Activated CD4-positive, alpha-beta T cell treated with anti-CD3 and anti-CD28 coated beads for 24 hours (primary cell): ENCODE data around the gene AAK1.

Experiments
- DNase-seq, 2 donors: peaks; one replicate each; pipeline ENCODE4 v3.0.0-alpha.2; 2020; ENCODE audit warnings: low read depth in 2 of 2

The AAK1 gene

DNA sequence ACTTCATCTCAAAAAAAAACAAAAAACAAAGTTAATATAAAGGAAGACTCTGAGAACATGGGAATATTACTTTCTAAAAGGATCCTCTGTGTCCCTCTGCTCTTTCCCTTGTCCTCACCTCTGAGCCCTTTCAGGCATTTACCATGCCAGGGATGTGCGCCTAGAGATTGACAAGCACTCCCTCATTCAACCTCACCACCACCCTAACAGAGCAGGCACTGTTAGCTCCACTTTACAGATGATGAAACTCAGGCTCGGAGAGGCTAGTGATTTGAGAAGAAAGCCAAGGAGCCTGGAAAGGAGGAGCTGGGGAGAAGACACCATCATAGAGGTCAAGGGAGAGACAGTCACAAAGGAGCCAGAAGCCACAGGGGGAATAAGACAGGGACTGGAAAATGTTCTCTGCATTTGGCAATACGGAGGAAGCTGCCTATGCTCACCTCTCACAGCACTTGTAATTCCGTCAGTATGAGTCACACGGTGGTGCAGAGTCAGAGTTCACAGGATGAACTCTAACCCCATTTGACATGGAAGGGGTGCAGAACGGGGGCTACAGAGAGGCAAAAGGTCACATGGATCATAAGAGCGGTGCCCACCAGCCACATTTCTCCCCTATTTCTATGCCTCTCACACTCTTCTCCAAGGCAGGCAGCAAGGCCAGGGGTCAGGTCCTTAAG lies 104.5 kb downstream of the AAK1 start:
- DNase-seq = no peak

DNA sequence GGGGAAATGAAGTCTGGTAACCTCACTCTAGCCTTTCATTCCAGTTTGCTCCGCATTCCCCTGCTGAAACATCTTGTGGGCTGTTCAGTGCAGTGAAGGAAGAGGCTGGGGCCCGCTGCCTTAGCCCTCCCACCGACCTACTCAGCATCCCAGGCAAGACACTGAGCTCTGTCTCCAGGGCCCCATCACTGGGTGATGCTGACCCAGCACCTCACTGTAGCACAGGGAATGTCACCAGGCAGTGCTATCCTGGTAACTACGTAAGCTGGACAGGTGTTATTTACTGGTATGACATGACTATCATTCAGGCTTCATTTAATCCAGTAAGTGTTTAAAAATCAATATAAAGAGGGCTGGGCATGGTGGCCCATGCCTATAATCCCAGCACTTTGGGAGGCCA lies 105.3 kb downstream of the AAK1 start:
- DNase-seq = no peak

- no peak for DNase-seq
These were observed 107.7 kb downstream of the AAK1 start for GRCh38 chr2:69535817-69536241.

DNA sequence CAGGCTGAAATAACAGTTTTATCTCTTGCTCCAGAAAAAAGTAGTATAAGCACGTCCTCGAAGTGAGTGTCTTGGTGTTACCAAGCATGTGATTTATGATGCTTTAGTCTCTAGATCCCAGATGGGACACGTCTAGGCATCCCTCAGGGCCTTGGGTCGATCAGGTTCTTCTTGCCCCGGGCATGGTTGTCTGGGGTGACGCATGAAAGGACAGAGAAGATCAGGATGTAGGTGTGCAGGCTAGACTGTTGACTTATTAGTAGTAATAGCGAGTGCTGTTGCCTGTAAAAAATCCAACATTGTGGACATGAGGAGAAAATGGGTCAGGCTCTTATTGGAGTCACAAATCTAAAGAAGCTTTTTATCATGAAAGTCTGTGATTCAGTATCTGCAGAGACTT lies 112.4 kb downstream of the AAK1 start:
- DNase-seq = no peak

DNA sequence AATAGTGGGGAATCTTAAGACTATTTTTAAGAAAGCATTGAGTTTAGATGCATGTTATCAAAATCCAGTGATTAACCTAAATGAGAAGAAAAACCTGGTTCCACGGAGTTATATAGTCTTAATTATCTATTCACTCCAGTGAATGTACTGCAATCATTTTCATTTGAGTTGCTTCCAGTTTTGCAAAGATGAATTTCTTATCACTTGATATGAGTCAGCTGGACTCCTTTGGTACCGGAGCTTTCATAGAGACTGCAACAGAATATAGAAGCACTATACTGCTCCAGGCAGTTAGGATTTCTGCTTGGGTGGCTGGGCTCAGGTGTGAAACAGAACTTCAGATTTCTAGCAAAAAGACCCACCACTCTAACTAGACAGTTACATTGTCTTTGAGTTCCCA lies 114.1 kb downstream of the AAK1 start:
- DNase-seq = no peak

DNA sequence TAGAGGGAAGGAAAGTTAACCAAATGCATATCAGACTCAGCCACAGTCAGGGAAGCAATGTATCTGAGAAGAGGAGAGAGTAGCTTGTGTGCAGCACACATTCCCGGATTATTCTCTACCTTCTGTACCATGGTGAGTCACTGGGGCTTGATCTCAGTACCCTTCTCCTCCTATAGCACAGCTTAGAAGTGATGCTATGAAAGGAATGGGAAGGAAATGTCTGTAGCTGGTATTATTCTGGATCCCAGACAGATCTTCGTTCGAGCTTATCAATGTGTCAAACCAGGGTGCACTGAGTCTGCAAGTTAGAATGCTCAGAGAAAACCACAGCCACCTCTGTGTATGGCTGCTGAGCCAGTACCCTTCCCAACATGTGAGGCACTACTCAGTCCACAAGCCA lies 118.3 kb downstream of the AAK1 start:
- DNase-seq = no peak

DNA sequence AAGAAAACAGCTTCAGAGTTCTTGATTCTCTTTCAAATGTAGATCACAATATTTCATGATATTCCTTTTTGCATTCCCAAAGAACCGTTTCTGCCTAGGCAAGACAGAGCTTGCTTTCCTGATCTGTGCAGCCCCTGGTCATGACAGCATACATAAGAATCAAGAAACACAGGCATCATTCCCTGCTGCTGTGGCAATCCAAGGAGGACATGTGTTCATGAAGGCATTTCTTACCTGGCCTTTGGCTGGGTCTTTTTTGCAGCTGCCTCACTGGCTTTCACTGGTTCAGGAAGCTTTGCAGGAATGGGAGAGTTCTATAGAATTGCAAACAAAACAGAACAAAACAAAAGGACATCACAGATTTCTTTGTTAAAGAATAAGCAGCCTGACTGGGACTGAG lies 118.7 kb downstream of the AAK1 start:
- DNase-seq = no peak

DNA sequence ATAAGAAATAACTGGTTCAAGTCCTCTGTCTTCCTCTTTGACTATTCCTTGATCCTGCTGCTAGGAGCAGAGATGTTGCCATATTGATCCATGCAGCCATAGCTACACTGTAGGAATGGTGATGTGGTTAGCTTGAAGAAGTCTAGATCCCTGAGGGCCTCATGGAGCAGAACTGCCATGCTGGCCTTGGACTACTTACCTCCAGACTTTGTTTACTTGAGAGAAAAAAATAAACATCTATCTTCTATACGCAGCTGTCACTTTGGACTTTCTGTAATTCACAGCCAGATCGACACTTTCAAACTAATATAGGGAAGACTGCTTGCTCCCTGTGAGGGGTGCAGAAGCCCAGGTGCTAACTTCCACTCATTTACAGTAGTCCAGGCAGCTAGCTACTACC lies 121.8 kb downstream of the AAK1 start:
- DNase-seq = no peak

- no peak for DNase-seq
These were observed 124.7 kb downstream of the AAK1 start for GRCh38 chr2:69518841-69519240.

DNA sequence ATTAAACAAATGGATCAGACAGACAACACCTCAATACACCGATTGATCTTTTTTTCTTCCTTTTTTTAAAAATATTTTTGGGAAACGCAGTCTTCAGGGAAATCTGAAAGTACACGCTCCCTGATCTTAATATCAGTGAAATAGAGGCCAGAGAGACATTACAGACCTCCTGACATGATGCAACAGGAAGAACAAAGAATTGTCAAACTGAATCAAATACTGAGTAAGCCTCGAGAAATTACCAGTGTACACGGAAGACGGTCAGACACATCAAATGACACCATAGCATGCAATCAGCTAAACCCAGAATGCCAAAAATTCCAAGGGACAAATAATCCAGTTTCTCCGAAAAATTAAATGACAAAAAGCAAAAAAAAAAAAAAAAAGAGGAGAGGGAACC lies 126.1 kb downstream of the AAK1 start:
- no peak for DNase-seq

DNA sequence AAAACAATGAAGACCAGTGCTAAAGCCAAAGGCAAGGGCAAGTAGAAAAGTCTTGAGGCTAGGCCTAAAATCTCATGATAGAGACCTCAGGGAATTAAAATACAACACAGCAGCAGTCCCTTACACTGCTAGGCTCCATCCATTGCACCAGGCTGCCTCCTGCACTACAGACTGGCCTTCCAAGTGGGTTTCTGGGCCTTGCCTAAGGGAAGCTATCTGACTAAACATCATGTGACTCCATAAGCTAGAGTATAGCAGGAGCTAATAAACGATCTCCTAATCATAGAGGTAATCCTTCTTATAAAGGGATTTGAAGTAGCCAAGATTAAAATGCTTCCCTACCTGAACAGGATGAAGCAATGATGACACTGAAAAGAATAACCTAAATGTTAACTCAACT lies 128.7 kb downstream of the AAK1 start:
- no peak for DNase-seq

GRCh38 chr2:69514406-69514805 lies 129.1 kb downstream of the AAK1 start:
- no peak for DNase-seq

DNA sequence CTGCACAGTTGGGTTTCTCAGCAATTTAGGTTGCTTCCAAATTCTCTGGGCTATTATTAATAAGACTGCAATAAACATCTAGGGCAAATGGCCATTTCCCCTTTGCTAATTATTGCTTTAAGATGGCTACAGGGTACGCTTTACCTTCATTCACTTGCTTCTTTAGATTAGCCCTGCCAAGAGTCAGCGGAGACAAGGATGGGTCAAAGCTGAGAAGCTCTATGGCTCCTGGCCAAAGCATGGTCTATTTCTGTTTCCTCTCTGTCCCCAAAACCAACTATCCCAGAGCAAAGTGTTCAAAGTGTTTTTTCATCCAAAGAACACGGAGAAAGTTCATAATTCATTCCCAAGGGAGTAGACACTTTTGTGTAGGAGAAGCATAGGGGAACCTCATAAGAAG lies 131.1 kb downstream of the AAK1 start:
- DNase-seq = no peak

DNA sequence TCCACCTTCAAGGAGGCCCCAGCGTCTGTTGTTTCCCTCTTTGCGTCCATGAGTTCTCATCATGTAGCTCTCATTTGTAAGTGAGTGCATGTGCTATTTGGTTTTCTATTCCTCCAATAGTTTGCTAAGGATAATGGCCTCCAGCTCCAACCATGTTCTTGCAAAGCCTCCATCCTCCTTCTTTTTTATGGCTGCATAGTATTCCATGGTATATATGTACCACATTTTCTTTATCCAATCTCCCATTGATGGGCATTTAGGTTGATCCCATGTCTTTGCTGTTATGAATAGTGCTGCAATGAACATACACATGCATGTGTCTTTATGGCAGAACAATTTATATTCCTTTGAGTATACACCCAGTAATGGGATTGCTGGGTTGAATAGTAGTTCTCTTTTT lies 133.3 kb downstream of the AAK1 start:
- no peak for DNase-seq

GRCh38 chr2:69509750-69510140 lies 133.8 kb downstream of the AAK1 start:
- DNase-seq = no peak

- DNase-seq = no peak
These were observed 134.4 kb downstream of the AAK1 start for GRCh38 chr2:69509011-69509749.

DNA sequence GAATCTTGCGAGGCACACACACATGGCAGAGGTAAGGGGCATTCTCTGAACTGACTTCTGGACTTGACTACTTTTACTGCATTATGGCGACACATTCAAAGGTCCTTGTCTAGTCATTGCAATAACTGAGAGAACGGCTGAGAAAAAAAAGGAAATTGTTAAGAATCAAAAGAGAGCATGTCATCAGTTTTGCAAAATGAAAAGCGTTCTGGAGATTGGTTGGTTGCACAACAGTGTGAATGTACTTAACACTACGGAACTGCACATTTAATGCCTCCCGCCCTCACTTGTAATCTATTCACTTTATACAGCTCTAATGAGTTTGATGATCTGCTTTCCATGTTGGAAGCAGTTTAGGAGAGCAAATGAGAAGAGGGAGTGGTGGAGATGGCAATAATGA lies 137.8 kb downstream of the AAK1 start:
- no peak for DNase-seq

DNA sequence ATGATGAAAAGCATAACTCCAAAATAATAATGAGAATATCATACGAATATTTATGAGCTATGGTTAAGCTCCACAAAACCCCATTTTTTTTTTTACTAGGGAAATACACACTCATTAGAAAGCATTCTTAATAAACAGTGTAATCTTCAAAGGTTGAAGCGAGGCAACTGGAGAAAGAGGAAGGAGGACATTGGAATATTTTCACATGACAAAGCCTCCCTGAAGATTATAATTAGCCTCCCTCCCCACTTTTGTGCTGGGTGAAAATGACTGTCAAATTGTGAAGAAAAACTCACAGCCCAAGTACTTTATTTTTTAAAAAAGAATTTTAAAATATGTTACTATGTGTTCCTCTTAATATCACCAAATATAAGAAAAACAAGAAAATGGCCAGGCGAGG lies 142.2 kb downstream of the AAK1 start:
- no peak for DNase-seq

- no peak for DNase-seq
These were observed 143.6 kb downstream of the AAK1 start for GRCh38 chr2:69499966-69500365.

DNA sequence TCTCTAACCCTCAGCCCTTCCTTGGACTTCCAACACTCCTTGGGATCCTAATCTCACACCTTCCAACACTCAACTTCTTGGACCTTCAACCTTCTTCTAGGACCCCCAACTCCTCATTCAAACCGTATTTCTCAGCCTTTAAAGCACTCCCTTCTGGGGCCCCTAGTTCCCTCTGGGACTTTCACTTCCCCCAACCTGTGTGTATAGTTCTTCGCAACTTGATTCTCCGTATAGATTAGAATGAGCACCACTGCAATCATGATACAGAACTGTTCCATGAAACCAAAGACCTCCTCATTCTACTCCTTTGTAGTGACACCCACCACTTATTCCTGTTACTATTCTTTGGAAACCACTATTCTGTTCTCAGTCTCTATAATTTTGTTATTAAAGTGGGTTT lies 144.3 kb downstream of the AAK1 start:
- DNase-seq = no peak

GRCh38 chr2:69495861-69496260 lies 147.7 kb downstream of the AAK1 start:
- no peak for DNase-seq

DNA sequence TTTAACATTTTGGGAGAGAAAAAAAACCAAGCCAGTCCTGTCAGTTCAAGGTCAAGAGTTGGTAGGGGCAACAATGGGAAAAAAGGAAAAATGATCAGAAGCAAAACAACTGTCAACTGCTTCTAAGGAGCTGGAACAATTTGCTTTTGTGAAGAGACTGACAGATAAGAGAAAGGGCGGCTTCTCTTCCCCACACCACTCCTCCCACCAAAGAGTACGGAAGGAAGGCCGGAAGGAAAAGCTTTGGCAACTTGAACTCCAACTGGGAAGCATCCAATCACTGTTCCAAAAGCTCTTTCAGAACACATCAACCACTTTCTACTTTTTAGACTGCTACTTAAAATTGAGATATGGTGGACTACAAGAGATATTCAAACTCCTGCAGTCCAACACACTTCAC lies 148.5 kb downstream of the AAK1 start:
- no peak for DNase-seq

GRCh38 chr2:69494126-69494525 lies 149.4 kb downstream of the AAK1 start:
- DNase-seq = no peak

DNA sequence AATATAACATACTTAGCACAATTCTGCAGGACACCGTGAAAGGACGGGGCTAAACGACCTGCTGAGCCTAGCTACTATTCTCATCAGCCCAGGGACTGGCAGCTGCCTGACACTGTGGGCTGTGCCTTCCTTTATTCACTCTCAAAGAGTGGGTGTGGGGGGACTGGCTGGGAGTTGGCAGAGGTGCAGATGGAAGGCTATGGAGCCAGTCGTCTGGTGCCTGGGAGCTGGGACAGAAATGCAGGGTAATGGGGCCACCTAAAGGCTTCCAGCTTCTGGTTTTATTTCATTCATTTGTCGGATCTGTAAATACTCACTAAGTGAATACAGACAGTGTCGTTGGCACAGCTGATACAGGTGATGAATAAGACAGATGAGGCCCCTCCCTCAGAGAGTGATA lies 150.3 kb downstream of the AAK1 start:
- DNase-seq = no peak
